PC-9 (cell line): ENCODE measurements around the gene FOXK1.

Experiments
- CTCF ChIP-seq: fragments of 200-600 bp; sonication (generic); conservative IDR thresholded peaks from 2 replicates; pipeline ENCODE4 v1.6.1; 2017; ENCODE audit warnings: mixed run types, antibody characterized with exemption, mild to moderate bottlenecking, moderate library complexity
- EZH2 ChIP-seq: fragments of 200-600 bp; sonication (generic); IDR thresholded peaks from 2 replicates; pipeline ENCODE4 v1.8.0; 2017; ENCODE audit warnings: antibody characterized with exemption, low read depth

GRCh38 chr7:4800487-4800886 is 118.4 kb downstream of the FOXK1 start:
- TF ChIP-seq CTCF (no peak), EZH2 (no peak)
